A549 (cell line): ENCODE measurements around the gene TP53BP1. TPM values are rescaled to one million over a fixed set of nuclear protein-coding genes. Genes with fewer than 3 reads are reported as not detected.
"Not testable (repeated sequence)": the region's sequence is repeated elsewhere in the genome, so short reads cannot be mapped to it uniquely, and the experiment has no call there.

Experiments used
- ATAC-seq, 2 experiments: fragments of 200-7000 bp in 1 of 2; fragments of >200 bp in 1 of 2; cut with Nextera tagmentation in 1 of 2; cut with Tn5 transposase in 1 of 2; 3 replicates each; pipeline versions ENCODE4 v1.8.0 to v1.9.1; 2018 to 2020; ENCODE audit warnings: mild to moderate bottlenecking in 1 of 2, moderate library complexity in 1 of 2
- CTCF ChIA-PET: fragments of 300-600 bp; sonication (Branson Sonifier 250); formaldehyde crosslinking; extraction: SDS; loops from one replicate; lab custom pipeline; 2021; ENCODE audit warnings: antibody characterized with exemption, inconsistent platforms; lab: Yijun Ruan, JAX
- POLR2A ChIA-PET: fragments of 350-600 bp; formaldehyde crosslinking; extraction: SDS; loops from one replicate; lab custom pipeline; 2021; ENCODE audit warnings: antibody characterized with exemption, inconsistent platforms; lab: Yijun Ruan, JAX
- DNase-seq, 2 experiments: peaks; one replicate each; pipeline versions ENCODE4 v3.0.0 to v3.0.0-alpha.2; 2011 to 2016; ENCODE audit warnings: low read depth in 1 of 2, low spot score in 1 of 2
- FAIRE-seq: peaks from 2 replicates; lab custom pipeline; 2011; peaks lifted over from hg19 to GRCh38; lab: Jason Lieb, UNC
- H3K27ac ChIP-seq, 2 experiments: fragments of >200 bp; sonication (Bioruptor Twin); formaldehyde crosslinking; 3 replicates each; pipeline ENCODE4 v1.5.1; 2016 to 2017
- H3K4me1 ChIP-seq: fragments of >200 bp; sonication (Bioruptor Twin); formaldehyde crosslinking; 3 replicates; pipeline ENCODE4 v1.6.1; 2016
- H3K4me2 ChIP-seq: fragments of >200 bp; sonication (Bioruptor Twin); formaldehyde crosslinking; 3 replicates; pipeline ENCODE4 v1.6.1; 2016
- H3K4me3 ChIP-seq: fragments of >200 bp; sonication (Bioruptor Twin); formaldehyde crosslinking; 3 replicates; pipeline ENCODE4 v1.5.1; 2016
- H3K9me3 ChIP-seq: fragments of >200 bp; sonication (Bioruptor Twin); formaldehyde crosslinking; 3 replicates; pipeline ENCODE4 v1.6.1; 2016
- CBX2 ChIP-seq: fragments of 200-600 bp; sonication (generic); IDR thresholded peaks from 2 replicates; pipeline ENCODE4 v1.6.1; 2016; ENCODE audit warnings: low read depth, mild to moderate bottlenecking, borderline replicate concordance
- CBX8 ChIP-seq: fragments of 200-600 bp; sonication (generic); IDR thresholded peaks from 2 replicates; pipeline ENCODE4 v1.6.1; 2016
- CEBPB ChIP-seq, 2 experiments: fragments of >200 bp in 1 of 2; sonication (Bioruptor Twin) in 1 of 2; formaldehyde crosslinking in 1 of 2; IDR thresholded peaks; 2 replicates each; pipeline ENCODE4 v1.6.1; 2012 to 2016
- CHD4 ChIP-seq: fragments of 200-600 bp; sonication (generic); IDR thresholded peaks from 2 replicates; pipeline ENCODE4 v1.6.1; 2016; ENCODE audit warnings: antibody characterized with exemption, mild to moderate bottlenecking, borderline replicate concordance
- CTCF ChIP-seq: fragments of >200 bp; sonication (Bioruptor Twin); formaldehyde crosslinking; IDR thresholded peaks from 3 replicates; pipeline ENCODE4 v1.5.1; 2016
- ELK1 ChIP-seq: fragments of 150-350 bp; IDR thresholded peaks from 2 replicates; pipeline ENCODE4 v1.6.1; 2014; ENCODE audit warnings: low read depth, mild to moderate bottlenecking, low read length
- ESRRA ChIP-seq: fragments of 150-350 bp; IDR thresholded peaks from 2 replicates; pipeline ENCODE4 v1.6.1; 2014; ENCODE audit warnings: mild to moderate bottlenecking, low read length, borderline replicate concordance
- FOSB ChIP-seq: fragments of 250-450 bp; sonication (Bioruptor Pico); IDR thresholded peaks from 2 replicates; pipeline ENCODE4 v1.5.0; 2020; ENCODE audit warnings: mild to moderate bottlenecking, moderate library complexity
- FOSL2 ChIP-seq, 2 experiments: fragments of 450-650 bp in 1 of 2; fragments of >200 bp in 1 of 2; sonication (Bioruptor Twin) in 1 of 2; formaldehyde crosslinking; IDR thresholded peaks; 2 replicates each; pipeline versions ENCODE4 v1.5.0 to v1.6.1; 2016 to 2020; ENCODE audit warnings: mild to moderate bottlenecking in 1 of 2, moderate library complexity in 1 of 2
- HDAC2 ChIP-seq: fragments of 200-600 bp; sonication (generic); IDR thresholded peaks from 2 replicates; pipeline ENCODE4 v1.6.1; 2016
- HOXB13 ChIP-seq: fragments of 250-450 bp; sonication (Bioruptor Pico); IDR thresholded peaks from 2 replicates; pipeline ENCODE4 v1.5.0; 2020; ENCODE audit warnings: low read depth, mild to moderate bottlenecking, moderate library complexity
- JUNB ChIP-seq: fragments of >200 bp; sonication (Bioruptor Twin); formaldehyde crosslinking; IDR thresholded peaks from 2 replicates; pipeline ENCODE4 v1.6.1; 2016
- KDM1A ChIP-seq: fragments of 200-600 bp; sonication (generic); IDR thresholded peaks from 2 replicates; pipeline ENCODE4 v1.6.1; 2016; ENCODE audit warnings: low read depth, mild to moderate bottlenecking
- KDM5A ChIP-seq: fragments of 200-600 bp; sonication (generic); IDR thresholded peaks from 2 replicates; pipeline ENCODE4 v1.6.1; 2016; ENCODE audit warnings: antibody characterized with exemption, mild to moderate bottlenecking
- MAFK ChIP-seq: fragments of 450-650 bp; IDR thresholded peaks from 2 replicates; pipeline ENCODE4 v1.6.1; 2014; ENCODE audit not compliant: partially characterized antibody
- MAX ChIP-seq: IDR thresholded peaks from 2 replicates; pipeline ENCODE4 v1.6.1; 2012
- MAZ ChIP-seq: fragments of 150-350 bp; IDR thresholded peaks from 2 replicates; pipeline ENCODE4 v1.6.1; 2014; ENCODE audit warnings: antibody characterized with exemption, low read depth, low read length, borderline replicate concordance
- NFE2L2 ChIP-seq: fragments of 150-350 bp; conservative IDR thresholded peaks from 2 replicates; pipeline ENCODE4 v1.6.1; 2014; ENCODE audit warnings: low read length
- NPAS2 ChIP-seq: fragments of 250-450 bp; sonication (Bioruptor Pico); IDR thresholded peaks from 2 replicates; pipeline ENCODE4 v1.8.0; 2022; ENCODE audit warnings: mild to moderate bottlenecking, moderate library complexity, borderline replicate concordance
- POLR2A ChIP-seq: IDR thresholded peaks from 2 replicates; pipeline ENCODE4 v1.6.1; 2012; ENCODE audit warnings: mild to moderate bottlenecking, low read length
- POLR2AphosphoS2 ChIP-seq: conservative IDR thresholded peaks from 2 replicates; pipeline ENCODE4 v1.6.1; 2012; ENCODE audit warnings: low read length, improper control_type of control experiment, inconsistent platforms
- RFX5 ChIP-seq: fragments of 450-650 bp; IDR thresholded peaks from 2 replicates; pipeline ENCODE4 v1.7.1; 2014; ENCODE audit warnings: antibody characterized with exemption, mild to moderate bottlenecking, moderate library complexity
- SMC3 ChIP-seq: fragments of >200 bp; sonication (Bioruptor Twin); formaldehyde crosslinking; IDR thresholded peaks from 3 replicates; pipeline ENCODE4 v1.6.1; 2018; ENCODE audit warnings: inconsistent platforms
- SREBF2 ChIP-seq: fragments of 450-650 bp; IDR thresholded peaks from 2 replicates; pipeline ENCODE4 v1.6.1; 2014; ENCODE audit warnings: mild to moderate bottlenecking, moderate library complexity
- TFCP2L1 ChIP-seq: fragments of 250-450 bp; sonication (Bioruptor Pico); IDR thresholded peaks from 2 replicates; pipeline ENCODE4 v1.5.0; 2021; ENCODE audit warnings: mild to moderate bottlenecking
- TP53 ChIP-seq: fragments of 250-450 bp; sonication (Bioruptor Pico); IDR thresholded peaks from 2 replicates; pipeline ENCODE4 v1.5.0; 2021; ENCODE audit warnings: mild to moderate bottlenecking, moderate library complexity
- USF2 ChIP-seq: fragments of 450-650 bp; IDR thresholded peaks from 2 replicates; pipeline ENCODE4 v1.6.1; 2014; ENCODE audit warnings: antibody characterized with exemption
- WGBS: methylation state at CpG from one replicate; pipeline ENCODE4 v1.1.6; 2017; ENCODE audit errors: missing lambda C conversion rate; 5-methylcytosine and 5-hydroxymethylcytosine counted together
- polyA plus RNA-seq, 4 experiments: library from polyadenylated mRNA; depleted of rRNA in 3 of 4; stranded (reverse); fragments of >200 nt; fragmentation: RNase III in 1 of 4; extraction: RNeasy Plus Mini Kit Qiagen cat#74134 plus additional on column Dnase treatment in 1 of 4; gene quantifications; 2 replicates in 3 of 4; 3 replicates in 1 of 4; pipeline ENCODE4 v1.2.3, GENCODE V29; 2011 to 2017

Gene TP53BP1
- polyA plus RNA-seq, 2 of the 4 experiments (the other 2 are of a cell fraction) = 25.0 to 49.8 TPM

GRCh38 chr15:43534897-43535296, 41.9 kb upstream of the TP53BP1 start:
- no peak overlapping the region for H3K4me2 ChIP-seq
- H3K4me3 ChIP-seq = no peak overlapping the region
- no peak for ATAC-seq
- H3K9me3 ChIP-seq = no peaks in the 10 kb centered on the region
- WGBS = 94% methylated on average over 2 of the region's 3 CpGs
- CTCF ChIA-PET = interaction anchor here (1.5 kb wide), 1 partner anchor 13 kb away, joined by 3 read pairs; no protein-coding TSS in a partner anchor
- TF ChIP-seq CEBPB (IDR thresholded peaks at IDR 0.05) (no peak), SREBF2 (no peak), CBX2 (no peak), TP53 (no peak), MAZ (no peak), POLR2AphosphoS2 (no peak), HOXB13 (CRISPR knock-in tag) (no peak), CHD4 (no peak), FOSB (CRISPR knock-in tag) (no peak), SMC3 (no peak)
- H3K27ac ChIP-seq = no peak overlapping the region
- POLR2A ChIA-PET = no interaction called here
- no peaks in the 10 kb centered on the region for H3K4me1 ChIP-seq
- no peak for DNase-seq
- no peak for FAIRE-seq

GRCh38 chr15:43532826-43533225, 39.9 kb upstream of the TP53BP1 start:
- H3K27ac ChIP-seq, DNase-seq, H3K4me3 ChIP-seq, H3K9me3 ChIP-seq, POLR2A ChIA-PET, ATAC-seq, H3K4me2 ChIP-seq, FAIRE-seq, H3K4me1 ChIP-seq: not testable (repeated sequence)
- CTCF ChIA-PET = interaction anchor here (0.7 to 1.6 kb wide), 2 partner anchors 19 to 1395 kb away, joined by 3 read pairs; no protein-coding TSS in a partner anchor
- 43% methylated on average over 5 of the region's 5 CpGs for whole genome bisulfite sequencing

GRCh38 chr15:43531018-43531670, 38.2 kb upstream of the TP53BP1 start:
- ChIA-PET POLR2A (no interaction called here), CTCF (interaction anchor here (1.1 to 2.8 kb wide), 2 partner anchors 15 to 20 kb away, joined by 3 to 7 read pairs; no protein-coding TSS in a partner anchor)
- FAIRE-seq (no peak), DNase-seq (no peak), ATAC-seq (no peak; a peak in 1 of 6 replicates)
- 43% methylated on average over 7 of the region's 7 CpGs for WGBS
- TF ChIP-seq TFCP2L1 (no peak), HOXB13 (CRISPR knock-in tag) (no peak), NPAS2 (CRISPR knock-in tag) (no peak), POLR2A (no peak), MAFK (no peak), MAZ (no peak), ESRRA (no peak), NFE2L2 (no peak), RFX5 (no peak), USF2 (no peak), KDM1A (no peak), CTCF (no peak), FOSL2 (IDR thresholded peaks at IDR 0.05) (no peak), FOSL2 (CRISPR knock-in tag; IDR thresholded peaks at IDR 0.05) (no peak), ELK1 (no peak), SREBF2 (no peak), CBX8 (no peak), MAX (no peak), JUNB (no peak), HDAC2 (no peak), KDM5A (no peak)
- Histone ChIP-seq H3K27ac (no peak overlapping the region), H3K4me2 (no peak overlapping the region), H3K4me1 (no peaks in the 10 kb centered on the region), H3K4me3 (no peak overlapping the region), H3K9me3 (no peaks in the 10 kb centered on the region)
